Measurements from ENCODE around the gene NCKIPSD.

The NCKIPSD gene

GRCh38 chr3:48662145-48662752, 23.5 kb downstream of the NCKIPSD start:
- no peak for TF ChIP-seq CTCF (IDR thresholded peaks at IDR 0.05)

GRCh38 chr3:48661501-48662144, 24.1 kb downstream of the NCKIPSD start:
- TF ChIP-seq CTCF (IDR thresholded peaks at IDR 0.05) = no peak

- TF ChIP-seq CTCF (IDR thresholded peaks at IDR 0.05) = no peak
Measured at GRCh38 chr3:48660800-48661400, 24.8 kb downstream of the NCKIPSD start.

- TF ChIP-seq CTCF (IDR thresholded peaks at IDR 0.05) = no peak
Measured at GRCh38 chr3:48656841-48657281, 28.9 kb downstream of the NCKIPSD start.

- TF ChIP-seq CTCF (IDR thresholded peaks at IDR 0.05) = 0 out of 2 replicates have a peak, but pooled peaks have one; percentile 16
Measured at GRCh38 chr3:48656061-48656840, 29.5 kb downstream of the NCKIPSD start.

GRCh38 chr3:48655606-48656005, 30.1 kb downstream of the NCKIPSD start:
- TF ChIP-seq CTCF (IDR thresholded peaks at IDR 0.05) = no peak

- TF ChIP-seq CTCF (IDR thresholded peaks at IDR 0.05) = no peak
Measured at GRCh38 chr3:48655063-48655462, 30.7 kb downstream of the NCKIPSD start.
